Activated T-helper 17 cell treated with anti-CD3 and anti-CD28 coated beads, Interleukin-2, amount 50 U/mL, for 72 hours (primary cell): ENCODE measurements around the gene ONECUT3. TPM values are rescaled to one million over a fixed set of nuclear protein-coding genes. Genes with fewer than 3 reads are reported as not detected.
"Not testable (repeated sequence)": the region's sequence is repeated elsewhere in the genome, so short reads cannot be mapped to it uniquely, and the experiment has no call there.

Experiments used
- ATAC-seq: fragments of 150-1000 bp; cut with Tn5 transposase; replicated peaks from 2 replicates; pipeline ENCODE4 v1.10.0; 2021; ENCODE audit warnings: mild to moderate bottlenecking, moderate library complexity
- H3K27ac Mint-ChIP-seq: one replicate; pipeline ENCODE4 v1.8.0; 2022; ENCODE audit warnings: mixed read lengths
- H3K27me3 Mint-ChIP-seq: one replicate; pipeline ENCODE4 v1.8.0; 2022; ENCODE audit warnings: mixed read lengths
- H3K36me3 Mint-ChIP-seq: one replicate; pipeline ENCODE4 v1.8.0; 2022; ENCODE audit warnings: low read depth, mild to moderate bottlenecking, mixed read lengths
- H3K4me1 Mint-ChIP-seq: one replicate; pipeline ENCODE4 v1.8.0; 2022; ENCODE audit warnings: mixed read lengths
- H3K4me3 Mint-ChIP-seq: one replicate; pipeline ENCODE4 v1.8.0; 2022; ENCODE audit warnings: mild to moderate bottlenecking, mixed read lengths
- H3K9me3 Mint-ChIP-seq: one replicate; pipeline ENCODE4 v1.8.0; 2022; ENCODE audit warnings: mixed read lengths
- total RNA-seq, 2 donors: library from RNA; stranded (reverse); gene quantifications; one replicate each; pipeline ENCODE4 v1.2.3, GENCODE V29; 2022

The ONECUT3 gene
- total RNA-seq, 2 donors from 2014 or later, result not detected

- peaks cover 5% of the 10 kb centered on the region for H3K4me1 Mint-ChIP-seq
- no peaks in the 10 kb centered on the region for H3K9me3 Mint-ChIP-seq
- no peak for ATAC-seq
- no peak overlapping the region for H3K4me3 Mint-ChIP-seq
- peaks cover 5% of the 10 kb centered on the region for H3K36me3 Mint-ChIP-seq
- no peak overlapping the region for H3K27ac Mint-ChIP-seq
- peaks cover 40% of the 10 kb centered on the region for H3K27me3 Mint-ChIP-seq
These were observed 3.6 kb downstream of the ONECUT3 start for GRCh38 chr19:1756705-1757465.

DNA sequence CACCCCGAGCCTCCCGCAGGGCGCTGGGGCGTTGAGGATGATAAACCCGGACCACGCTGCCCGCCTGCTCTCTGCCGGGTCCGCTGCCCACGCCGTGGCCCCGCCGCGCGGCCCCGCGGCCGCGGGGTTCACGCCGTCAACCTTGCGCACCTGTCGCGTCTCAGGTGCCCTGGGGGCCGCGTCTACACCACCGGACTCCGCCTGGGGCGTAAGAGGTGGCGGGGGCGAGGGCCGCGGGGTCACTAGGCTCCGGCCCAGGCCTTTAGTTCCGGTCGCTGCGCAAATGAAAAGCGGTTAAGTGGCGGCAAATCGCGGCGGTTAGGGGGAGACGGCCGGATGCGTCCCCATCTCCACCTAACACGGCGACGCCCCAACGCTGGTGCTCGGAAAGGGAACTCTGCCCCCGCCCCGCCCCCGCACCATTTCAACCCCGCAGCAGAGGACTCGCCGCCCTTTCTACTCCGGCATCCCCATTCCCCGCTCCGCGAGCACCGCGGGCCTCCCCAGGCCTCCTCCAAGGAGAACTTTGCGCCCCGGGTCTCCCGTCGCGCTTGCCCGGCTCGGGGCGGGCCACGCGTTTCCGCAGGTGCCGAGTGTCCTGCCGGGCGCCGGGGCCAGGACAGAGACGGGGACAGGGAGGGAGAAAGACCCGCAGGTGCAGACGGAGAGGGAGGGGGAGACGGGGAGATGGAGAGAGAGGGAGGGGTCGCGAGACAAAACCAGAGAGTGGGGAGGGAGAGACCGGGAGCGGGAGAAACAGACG lies 4.3 kb downstream of the ONECUT3 start:
- no peak for ATAC-seq
- no peak overlapping the region for H3K27ac Mint-ChIP-seq
- H3K27me3 Mint-ChIP-seq, result peaks cover 41% of the 10 kb centered on the region
- no peak overlapping the region for H3K4me3 Mint-ChIP-seq
- H3K4me1 Mint-ChIP-seq, result peaks cover 5% of the 10 kb centered on the region
- peaks cover 5% of the 10 kb centered on the region for H3K36me3 Mint-ChIP-seq
- H3K9me3 Mint-ChIP-seq, result no peaks in the 10 kb centered on the region

DNA sequence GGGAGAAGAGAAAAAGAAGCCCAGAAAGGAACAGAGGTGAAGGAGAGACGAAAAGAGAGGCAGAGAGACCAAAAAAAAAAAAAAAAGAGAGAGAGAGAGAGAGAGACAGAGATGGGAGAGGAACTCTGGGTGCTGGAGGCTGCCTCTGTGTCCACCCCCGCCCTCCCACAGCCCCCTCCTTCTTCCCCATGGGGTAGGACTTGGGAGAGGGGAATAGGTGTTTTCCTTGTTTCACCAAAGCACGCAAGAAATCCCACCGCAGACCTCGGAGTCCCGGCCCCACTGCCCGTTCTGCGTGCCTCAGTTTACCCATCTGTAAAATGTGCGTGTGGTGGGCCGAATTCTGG lies 4.9 kb downstream of the ONECUT3 start:
- ATAC-seq, result no peak
- Mint-ChIP-seq H3K9me3 (no peaks in the 10 kb centered on the region), H3K4me1 (peaks cover 5% of the 10 kb centered on the region), H3K27me3 (peaks cover 40% of the 10 kb centered on the region), H3K27ac (no peak overlapping the region), H3K4me3 (no peak overlapping the region), H3K36me3 (peaks cover 5% of the 10 kb centered on the region)

DNA sequence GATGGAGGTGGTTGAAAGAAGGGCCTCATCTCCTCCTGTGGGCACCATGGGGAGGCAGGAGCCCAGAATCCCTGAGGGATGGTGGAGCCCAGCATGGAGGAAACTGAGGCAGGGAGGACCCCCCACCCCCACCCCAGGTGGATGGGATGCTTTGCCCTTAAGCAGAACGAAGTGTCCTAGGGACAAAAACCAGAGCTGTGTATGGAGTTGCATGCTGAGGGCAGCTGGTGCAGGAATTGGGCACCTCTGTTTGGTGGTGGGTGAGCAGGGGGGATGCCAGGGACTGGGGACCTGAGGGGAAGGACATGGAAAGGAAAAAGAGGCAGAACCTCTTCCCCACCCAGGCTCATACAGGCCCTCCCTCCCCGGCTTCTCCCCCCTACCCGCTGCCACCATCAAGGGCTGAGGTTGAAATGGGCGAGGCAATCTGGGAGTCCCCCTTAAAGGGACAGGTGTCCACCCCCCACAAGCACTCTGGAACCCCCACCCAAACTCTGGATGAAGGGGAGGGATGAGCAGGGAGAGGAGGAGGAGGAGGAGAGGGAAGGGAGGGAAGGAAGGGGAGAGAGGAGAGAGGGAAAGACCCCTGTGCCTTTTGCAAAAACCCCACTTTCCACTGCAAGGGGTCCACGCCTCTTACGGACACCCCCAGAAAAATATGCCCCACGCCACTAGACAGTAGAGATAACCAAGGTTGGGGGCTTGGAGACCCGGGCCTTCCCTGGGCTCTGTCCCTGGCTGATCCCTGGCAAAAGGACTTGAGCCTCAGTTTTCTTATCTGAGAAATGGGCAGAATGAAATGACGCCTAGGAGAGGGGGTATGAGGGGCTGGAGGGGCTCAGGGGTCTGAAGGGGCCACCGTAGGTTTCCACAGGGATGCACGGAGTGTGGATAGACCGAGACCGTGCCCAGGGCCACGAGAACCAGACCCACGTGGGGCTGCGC lies 5.9 kb downstream of the ONECUT3 start:
- ATAC-seq, result no peak
- H3K4me1 Mint-ChIP-seq, result peaks cover 5% of the 10 kb centered on the region
- H3K36me3 Mint-ChIP-seq, result peaks cover 5% of the 10 kb centered on the region
- H3K27ac Mint-ChIP-seq, result no peak overlapping the region
- no peak overlapping the region for H3K4me3 Mint-ChIP-seq
- H3K27me3 Mint-ChIP-seq, result peaks cover 46% of the 10 kb centered on the region
- H3K9me3 Mint-ChIP-seq, result no peaks in the 10 kb centered on the region

- Mint-ChIP-seq H3K4me3 (no peak overlapping the region), H3K4me1 (peaks cover 5% of the 10 kb centered on the region), H3K27me3 (peaks cover 46% of the 10 kb centered on the region), H3K36me3 (peaks cover 5% of the 10 kb centered on the region), H3K27ac (no peak overlapping the region), H3K9me3 (no peaks in the 10 kb centered on the region)
- ATAC-seq, result no peak
These were observed 6.7 kb downstream of the ONECUT3 start for GRCh38 chr19:1760020-1760419.

GRCh38 chr19:1760786-1761527 lies 7.7 kb downstream of the ONECUT3 start:
- not testable (repeated sequence) for H3K9me3 Mint-ChIP-seq, H3K36me3 Mint-ChIP-seq, H3K27ac Mint-ChIP-seq, H3K4me1 Mint-ChIP-seq, H3K4me3 Mint-ChIP-seq, ATAC-seq
- H3K27me3 Mint-ChIP-seq, result peaks cover 47% of the 10 kb centered on the region

GRCh38 chr19:1761528-1762242 lies 8.4 kb downstream of the ONECUT3 start:
- Mint-ChIP-seq H3K9me3 (no peaks in the 10 kb centered on the region), H3K27me3 (peaks cover 46% of the 10 kb centered on the region), H3K27ac (no peak overlapping the region), H3K4me3 (no peak overlapping the region), H3K4me1 (no peaks in the 10 kb centered on the region), H3K36me3 (peaks cover 5% of the 10 kb centered on the region)
- ATAC-seq, result no peak

DNA sequence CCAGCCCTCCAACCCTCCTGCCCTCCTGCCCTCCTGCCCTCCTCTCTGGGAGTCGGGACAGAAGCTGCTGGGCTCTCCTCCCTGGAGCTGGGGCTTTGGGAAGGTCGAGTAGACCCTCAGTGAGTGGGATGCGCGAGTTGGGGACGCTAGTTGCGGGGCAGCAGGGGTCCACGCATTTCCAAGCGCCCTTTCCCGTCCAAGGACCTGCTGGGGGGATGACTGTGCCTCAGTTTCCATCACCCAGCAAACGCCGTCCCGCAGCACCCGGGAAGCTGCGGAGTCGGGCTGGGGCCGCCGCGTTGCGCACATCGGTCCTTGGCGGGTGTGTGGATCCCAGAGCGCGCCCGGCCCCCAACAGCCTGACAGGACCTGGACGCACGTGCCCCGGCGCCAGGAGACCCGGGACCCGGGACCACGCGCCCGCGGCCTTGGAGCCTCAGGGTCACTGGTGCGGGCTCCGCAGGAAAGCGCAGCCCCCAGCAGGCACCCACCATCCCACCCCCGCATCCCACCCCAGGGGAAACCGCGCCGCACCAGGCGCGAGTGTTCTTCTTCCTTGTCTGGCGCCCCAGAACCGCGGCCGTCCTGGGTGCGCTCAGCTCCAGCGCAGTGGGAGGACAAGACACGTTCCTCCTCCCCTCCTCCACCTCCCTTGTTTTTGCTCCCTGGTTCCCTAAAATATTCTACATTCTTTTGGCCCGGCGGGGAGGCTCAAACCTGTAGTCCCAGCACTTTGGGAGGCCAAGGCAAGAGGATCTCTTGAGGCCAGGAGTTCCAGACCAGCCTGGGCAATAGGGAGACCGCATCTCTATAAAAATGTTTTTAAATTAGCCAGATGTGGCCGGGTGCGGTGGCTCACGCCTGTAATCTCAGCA lies 9.2 kb downstream of the ONECUT3 start:
- Mint-ChIP-seq H3K9me3 (no peaks in the 10 kb centered on the region), H3K27me3 (peaks cover 41% of the 10 kb centered on the region), H3K4me3 (no peak overlapping the region), H3K4me1 (no peaks in the 10 kb centered on the region), H3K36me3 (peaks cover 5% of the 10 kb centered on the region), H3K27ac (no peak overlapping the region)
- no peak for ATAC-seq

- no peak overlapping the region for H3K4me3 Mint-ChIP-seq
- no peaks in the 10 kb centered on the region for H3K4me1 Mint-ChIP-seq
- no peak for ATAC-seq
- H3K36me3 Mint-ChIP-seq, result peaks cover 5% of the 10 kb centered on the region
- no peak overlapping the region for H3K27ac Mint-ChIP-seq
- peaks cover 48% of the 10 kb centered on the region for H3K27me3 Mint-ChIP-seq
- no peaks in the 10 kb centered on the region for H3K9me3 Mint-ChIP-seq
These were observed 10.6 kb downstream of the ONECUT3 start for GRCh38 chr19:1763648-1764639.

- ATAC-seq, result no peak
- Mint-ChIP-seq H3K36me3 (peaks cover 5% of the 10 kb centered on the region), H3K4me3 (no peak overlapping the region), H3K27ac (no peak overlapping the region), H3K27me3 (peaks cover 45% of the 10 kb centered on the region), H3K4me1 (no peaks in the 10 kb centered on the region), H3K9me3 (no peaks in the 10 kb centered on the region)
These were observed 11.4 kb downstream of the ONECUT3 start for GRCh38 chr19:1764729-1765128.

DNA sequence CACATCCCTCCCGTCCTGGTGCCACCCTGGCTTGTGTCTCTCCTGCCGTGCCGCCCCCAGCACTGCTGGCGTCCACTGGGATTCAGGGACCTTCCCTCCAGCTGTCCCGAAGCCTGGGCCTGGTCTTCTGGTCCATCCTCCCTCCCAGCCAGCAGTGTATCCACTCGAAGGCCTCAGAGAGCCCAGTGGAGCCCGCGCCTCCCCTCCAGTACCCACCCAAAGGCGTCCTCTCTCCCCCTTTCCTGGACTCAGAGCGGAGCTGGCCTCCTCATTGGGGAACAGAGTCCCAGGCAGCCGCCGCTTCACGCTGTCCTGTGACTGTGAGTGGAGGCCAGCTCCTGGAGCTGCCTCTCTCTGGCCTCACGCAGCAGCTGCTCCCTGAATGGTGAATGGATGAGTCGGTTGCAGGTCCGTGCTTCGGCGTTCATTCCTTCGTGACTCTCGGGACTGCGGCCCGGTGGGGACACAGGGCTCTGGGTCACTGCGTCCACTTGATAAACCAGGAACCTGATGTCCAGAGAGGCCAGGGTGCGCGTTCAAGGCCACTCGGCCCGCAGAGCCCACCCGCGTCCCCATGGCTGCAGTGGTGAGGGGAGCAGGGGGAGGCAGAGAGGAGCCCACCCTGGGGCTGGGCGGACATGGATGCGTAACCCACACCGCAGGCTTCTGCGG lies 12.1 kb downstream of the ONECUT3 start:
- Mint-ChIP-seq H3K27me3 (peaks cover 49% of the 10 kb centered on the region), H3K36me3 (peaks cover 5% of the 10 kb centered on the region), H3K4me1 (no peaks in the 10 kb centered on the region), H3K27ac (no peak overlapping the region), H3K4me3 (no peak overlapping the region), H3K9me3 (no peaks in the 10 kb centered on the region)
- no peak for ATAC-seq
